ENCODE measurements around the gene DBI. TPM values are rescaled to one million over a fixed set of nuclear protein-coding genes. Genes with fewer than 3 reads are reported as not detected.

The DBI gene
- total and polyA plus RNA-seq, 2 donors (not counting 1 experiment from before 2014, with no cell fraction given) = 45.2 to 69.4 TPM

- H3K4me1 Mint-ChIP-seq = no peaks in the 10 kb centered on the region
- Histone ChIP-seq H3K36me3 (replicated peaks in 1 of 2; ENCODE audit: control extremely low read depth in 1 of 2, control insufficient read depth in 1 of 2, extremely low read depth in 1 of 2, insufficient read depth in 2 of 2, low read length in 1 of 2) (no peaks in the 10 kb centered on the region), H3K27ac (ENCODE audit: low read length in 2 of 2) (no peak overlapping the region), H4K20me1 (ENCODE audit: control insufficient read depth, insufficient read depth, low read length, poor library complexity, severe bottlenecking) (no peaks in the 10 kb centered on the region), H3K4me1 (ENCODE audit: control insufficient read depth in 2 of 2, insufficient read depth in 2 of 2, low read length in 2 of 2) (no peaks in the 10 kb centered on the region), H3K79me2 (ENCODE audit: control insufficient read depth, insufficient read depth, low read length) (no peaks in the 10 kb centered on the region), H3K27me3 (replicated peaks in 1 of 4; ENCODE audit: control extremely low read depth in 1 of 4, control insufficient read depth in 3 of 4, insufficient read depth in 4 of 4, low read length in 3 of 4) (peaks cover 0 to 3% (median 0%) of the 10 kb centered on the region in 4 experiments), H2AFZ (ENCODE audit: insufficient read depth, low read depth, low read length, poor library complexity, severe bottlenecking) (no peak overlapping the region), H3K4me2 (replicated peaks; ENCODE audit: low read depth, low read length, poor library complexity, severe bottlenecking) (no peak overlapping the region), H3K4me3 (ENCODE audit: control extremely low read depth in 1 of 5, extremely low read depth in 1 of 5, insufficient read depth in 1 of 5, low read depth in 2 of 5, low read length in 4 of 5) (no peak overlapping the region), H3K9me3 (ENCODE audit: control extremely low read depth in 1 of 3, control insufficient read depth in 2 of 3, insufficient read depth in 1 of 3, low read length in 2 of 3) (no peaks in the 10 kb centered on the region), H3K9ac (ENCODE audit: low read length) (no peak overlapping the region)
- H3K9me3 Mint-ChIP-seq (ENCODE audit: insufficient read depth) = no peaks in the 10 kb centered on the region
- intact Hi-C loops (cut with micrococcal nuclease) = no loop called here
- ChIA-PET CTCF (no interaction called here), POLR2A (no interaction called here)
- DNase-seq = no peak
- no peak overlapping the region for H3K4me3 Mint-ChIP-seq
- no peak for TF ChIP-seq CTCF (IDR thresholded peaks at IDR 0.05)
- TF ChIP-seq EZH2 (IDR thresholded peaks at IDR 0.05; ENCODE audit: borderline replicate concordance, insufficient read depth, low read depth, low read length, poor library complexity, severe bottlenecking) = no peak
- H3K27ac Mint-ChIP-seq = no peak overlapping the region
- peaks cover 25% of the 10 kb centered on the region for H3K27me3 Mint-ChIP-seq
- ATAC-seq (ENCODE audit: low read depth) = no peak
- 84% methylated on average over 6 of the region's 6 CpGs for WGBS (ENCODE audit: insufficient coverage)
These were observed 30.4 kb downstream of the DBI start for GRCh38 chr2:119397196-119397595.

GRCh38 chr2:119402106-119402505 is 35.3 kb downstream of the DBI start:
- Histone ChIP-seq H4K20me1 (ENCODE audit: control insufficient read depth, insufficient read depth, low read length, poor library complexity, severe bottlenecking) (no peaks in the 10 kb centered on the region), H3K27ac (ENCODE audit: low read length in 2 of 2) (no peak overlapping the region), H3K4me2 (replicated peaks; ENCODE audit: low read depth, low read length, poor library complexity, severe bottlenecking) (no peak overlapping the region), H3K4me1 (ENCODE audit: control insufficient read depth in 2 of 2, insufficient read depth in 2 of 2, low read length in 2 of 2) (no peaks in the 10 kb centered on the region), H3K9ac (ENCODE audit: low read length) (no peak overlapping the region), H3K79me2 (ENCODE audit: control insufficient read depth, insufficient read depth, low read length) (no peaks in the 10 kb centered on the region), H3K4me3 (ENCODE audit: control extremely low read depth in 1 of 5, extremely low read depth in 1 of 5, insufficient read depth in 1 of 5, low read depth in 2 of 5, low read length in 4 of 5) (no peak overlapping the region), H3K9me3 (ENCODE audit: control extremely low read depth in 1 of 3, control insufficient read depth in 2 of 3, insufficient read depth in 1 of 3, low read length in 2 of 3) (peaks cover 0 to 3% (median 0%) of the 10 kb centered on the region in 3 donors), H3K36me3 (replicated peaks in 1 of 2; ENCODE audit: control extremely low read depth in 1 of 2, control insufficient read depth in 1 of 2, extremely low read depth in 1 of 2, insufficient read depth in 2 of 2, low read length in 1 of 2) (no peaks in the 10 kb centered on the region), H2AFZ (ENCODE audit: insufficient read depth, low read depth, low read length, poor library complexity, severe bottlenecking) (no peak overlapping the region), H3K27me3 (replicated peaks in 1 of 4; ENCODE audit: control extremely low read depth in 1 of 4, control insufficient read depth in 3 of 4, insufficient read depth in 4 of 4, low read length in 3 of 4) (peaks cover 0 to 6% (median 0%) of the 10 kb centered on the region in 4 experiments)
- CTCF ChIA-PET = no interaction called here
- ATAC-seq (ENCODE audit: low read depth) (no peak), DNase-seq (no peak)
- H3K27me3 Mint-ChIP-seq = peaks cover 20% of the 10 kb centered on the region
- intact Hi-C loops (cut with micrococcal nuclease) = no loop called here
- WGBS (ENCODE audit: insufficient coverage) = 98% methylated on average over 5 of the region's 5 CpGs
- POLR2A ChIA-PET = no interaction called here
- TF ChIP-seq EZH2 (IDR thresholded peaks at IDR 0.05; ENCODE audit: borderline replicate concordance, insufficient read depth, low read depth, low read length, poor library complexity, severe bottlenecking) (no peak), CTCF (IDR thresholded peaks at IDR 0.05) (no peak)
- no peaks in the 10 kb centered on the region for H3K4me1 Mint-ChIP-seq
- H3K9me3 Mint-ChIP-seq (ENCODE audit: insufficient read depth) = no peaks in the 10 kb centered on the region
- H3K4me3 Mint-ChIP-seq = no peak overlapping the region
- no peak overlapping the region for H3K27ac Mint-ChIP-seq
